ENCODE measurements around the gene CFAP77.

The CFAP77 gene

DNA sequence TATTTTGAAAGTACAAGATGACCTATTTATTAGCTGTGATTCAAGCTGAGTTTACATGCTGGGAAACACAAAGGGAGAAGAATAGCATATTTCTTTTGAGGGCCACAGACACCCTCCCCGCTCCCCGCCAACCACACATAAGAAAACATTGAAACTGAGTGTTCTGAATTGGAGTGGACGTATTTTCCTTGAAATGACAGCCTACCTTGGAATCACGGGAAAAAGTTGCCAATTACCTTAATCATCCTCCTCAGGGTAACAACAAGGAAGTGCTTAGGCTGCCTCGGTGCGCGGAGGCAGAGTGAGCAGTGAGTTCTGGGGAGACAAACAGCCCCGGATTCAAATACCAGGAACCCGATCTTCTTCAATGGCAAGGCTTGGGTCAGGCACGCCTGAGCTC, 31.4 kb downstream of the CFAP77 start:
- Histone ChIP-seq H4K20me1 (ENCODE audit: low read depth, low read length) (no peaks in the 10 kb centered on the region), H2AFZ (ENCODE audit: low read depth, low read length, severe bottlenecking) (no peak overlapping the region), H3K27me3 (ENCODE audit: low read length) (no peaks in the 10 kb centered on the region), H3K4me2 (ENCODE audit: low read depth, low read length, poor library complexity, severe bottlenecking) (no peak overlapping the region), H3K9me2 (replicated peaks; ENCODE audit: insufficient read depth, low read length) (no peaks in the 10 kb centered on the region), H3K9ac (ENCODE audit: low read length) (no peak overlapping the region), H3K27ac (ENCODE audit: low read depth, low read length) (no peak overlapping the region), H3K4me3 (ENCODE audit: insufficient read depth, low read length, poor library complexity, severe bottlenecking) (no peak overlapping the region), H3K36me3 (ENCODE audit: low read length) (no peaks in the 10 kb centered on the region), H3K79me2 (ENCODE audit: insufficient read depth, low read length) (no peaks in the 10 kb centered on the region), H3K9me3 (ENCODE audit: insufficient read depth, low read length) (no peaks in the 10 kb centered on the region), H3F3A (ENCODE audit: insufficient read depth) (no peaks in the 10 kb centered on the region)
- TF ChIP-seq, protein P1, sequence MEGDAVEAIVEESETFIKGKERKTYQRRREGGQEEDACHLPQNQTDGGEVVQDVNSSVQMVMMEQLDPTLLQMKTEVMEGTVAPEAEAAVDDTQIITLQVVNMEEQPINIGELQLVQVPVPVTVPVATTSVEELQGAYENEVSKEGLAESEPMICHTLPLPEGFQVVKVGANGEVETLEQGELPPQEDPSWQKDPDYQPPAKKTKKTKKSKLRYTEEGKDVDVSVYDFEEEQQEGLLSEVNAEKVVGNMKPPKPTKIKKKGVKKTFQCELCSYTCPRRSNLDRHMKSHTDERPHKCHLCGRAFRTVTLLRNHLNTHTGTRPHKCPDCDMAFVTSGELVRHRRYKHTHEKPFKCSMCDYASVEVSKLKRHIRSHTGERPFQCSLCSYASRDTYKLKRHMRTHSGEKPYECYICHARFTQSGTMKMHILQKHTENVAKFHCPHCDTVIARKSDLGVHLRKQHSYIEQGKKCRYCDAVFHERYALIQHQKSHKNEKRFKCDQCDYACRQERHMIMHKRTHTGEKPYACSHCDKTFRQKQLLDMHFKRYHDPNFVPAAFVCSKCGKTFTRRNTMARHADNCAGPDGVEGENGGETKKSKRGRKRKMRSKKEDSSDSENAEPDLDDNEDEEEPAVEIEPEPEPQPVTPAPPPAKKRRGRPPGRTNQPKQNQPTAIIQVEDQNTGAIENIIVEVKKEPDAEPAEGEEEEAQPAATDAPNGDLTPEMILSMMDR (IDR thresholded peaks at IDR 0.05; ENCODE audit: insufficient read depth, low read length, poor library complexity, severe bottlenecking): no peak
- no peak for TF ChIP-seq EZH2phosphoT487 (conservative IDR thresholded peaks at IDR 0.05; ENCODE audit: low read length)

DNA sequence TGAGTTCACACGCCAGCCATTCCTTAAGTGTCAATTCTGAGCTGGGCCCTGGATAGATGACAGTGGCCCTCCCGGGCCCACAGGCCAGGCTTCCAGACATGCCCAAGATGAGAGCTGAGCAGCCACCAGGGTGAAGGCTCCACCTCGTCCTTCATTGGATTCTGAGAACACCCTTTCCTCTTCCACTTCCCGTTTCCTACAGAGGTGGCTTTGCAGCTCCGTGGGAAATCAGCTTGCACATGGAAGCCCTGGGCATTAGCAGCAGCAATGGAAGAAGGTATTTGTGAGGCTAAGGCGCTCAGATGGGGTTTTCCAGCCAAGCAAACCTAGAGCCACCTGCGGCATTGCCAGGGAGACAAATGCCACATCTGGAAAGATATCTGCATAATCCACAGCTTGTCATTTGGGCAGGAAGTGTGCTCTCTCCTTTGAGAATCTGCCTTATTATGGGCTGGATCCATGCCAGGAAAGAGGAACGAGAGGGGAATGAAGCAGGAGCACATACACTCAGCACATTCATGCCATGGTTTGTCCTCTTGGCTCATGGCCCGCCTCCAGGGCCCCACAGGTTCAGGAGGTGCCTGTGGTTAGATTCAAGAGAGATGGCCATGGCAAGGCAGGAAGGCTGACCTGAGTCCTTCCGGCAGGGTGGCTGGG, 34.1 kb downstream of the CFAP77 start:
- no peak overlapping the region for H3K4me2 ChIP-seq (ENCODE audit: low read depth, low read length, poor library complexity, severe bottlenecking)
- no peak overlapping the region for H3K9ac ChIP-seq (ENCODE audit: low read length)
- no peaks in the 10 kb centered on the region for H3K79me2 ChIP-seq (ENCODE audit: insufficient read depth, low read length)
- no peaks in the 10 kb centered on the region for H4K20me1 ChIP-seq (ENCODE audit: low read depth, low read length)
- H3K9me2 ChIP-seq (replicated peaks; ENCODE audit: insufficient read depth, low read length): no peaks in the 10 kb centered on the region
- no peaks in the 10 kb centered on the region for H3F3A ChIP-seq (ENCODE audit: insufficient read depth)
- no peaks in the 10 kb centered on the region for H3K36me3 ChIP-seq (ENCODE audit: low read length)
- H3K27ac ChIP-seq (ENCODE audit: low read depth, low read length): no peak overlapping the region
- TF ChIP-seq, protein P1 (IDR thresholded peaks at IDR 0.05; ENCODE audit: insufficient read depth, low read length, poor library complexity, severe bottlenecking): no peak
- no peaks in the 10 kb centered on the region for H3K27me3 ChIP-seq (ENCODE audit: low read length)
- H2AFZ ChIP-seq (ENCODE audit: low read depth, low read length, severe bottlenecking): no peak overlapping the region
- no peak overlapping the region for H3K4me3 ChIP-seq (ENCODE audit: insufficient read depth, low read length, poor library complexity, severe bottlenecking)
- H3K9me3 ChIP-seq (ENCODE audit: insufficient read depth, low read length): no peaks in the 10 kb centered on the region

DNA sequence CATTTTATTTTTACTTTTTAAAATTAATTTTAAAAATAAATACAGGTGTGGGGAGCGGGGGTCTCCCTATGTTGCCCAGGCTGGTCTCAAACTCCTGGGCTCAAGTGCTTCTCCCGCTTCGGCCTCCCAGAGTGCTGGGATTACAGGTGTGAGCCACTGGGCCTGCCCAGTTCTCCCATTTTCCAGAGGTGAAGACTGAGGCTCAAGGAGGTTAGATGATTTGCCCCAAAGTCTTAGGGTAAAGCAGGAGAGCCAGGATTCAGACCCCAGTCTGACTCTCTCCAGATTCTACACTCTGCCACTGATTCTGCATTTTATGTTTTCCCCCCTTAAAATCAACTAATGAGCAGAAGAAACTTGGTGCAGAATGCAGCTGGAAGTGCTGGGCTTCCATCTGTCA, 36.9 kb downstream of the CFAP77 start:
- H3K4me3 ChIP-seq (ENCODE audit: insufficient read depth, low read length, poor library complexity, severe bottlenecking): no peak overlapping the region
- H3K79me2 ChIP-seq (ENCODE audit: insufficient read depth, low read length): no peaks in the 10 kb centered on the region
- no peak overlapping the region for H3K9ac ChIP-seq (ENCODE audit: low read length)
- no peaks in the 10 kb centered on the region for H3K9me3 ChIP-seq (ENCODE audit: insufficient read depth, low read length)
- H3K27me3 ChIP-seq (ENCODE audit: low read length): no peaks in the 10 kb centered on the region
- H3K9me2 ChIP-seq (replicated peaks; ENCODE audit: insufficient read depth, low read length): no peaks in the 10 kb centered on the region
- no peak overlapping the region for H3K27ac ChIP-seq (ENCODE audit: low read depth, low read length)
- no peaks in the 10 kb centered on the region for H3K36me3 ChIP-seq (ENCODE audit: low read length)
- TF ChIP-seq, protein P1 (IDR thresholded peaks at IDR 0.05; ENCODE audit: insufficient read depth, low read length, poor library complexity, severe bottlenecking): no peak
- no peak for TF ChIP-seq EZH2phosphoT487 (conservative IDR thresholded peaks at IDR 0.05; ENCODE audit: low read length)
- no peaks in the 10 kb centered on the region for H4K20me1 ChIP-seq (ENCODE audit: low read depth, low read length)
- no peak overlapping the region for H2AFZ ChIP-seq (ENCODE audit: low read depth, low read length, severe bottlenecking)
- H3F3A ChIP-seq (ENCODE audit: insufficient read depth): no peaks in the 10 kb centered on the region
- H3K4me2 ChIP-seq (ENCODE audit: low read depth, low read length, poor library complexity, severe bottlenecking): no peak overlapping the region

All from SU-DHL-6 (cell line).